DOHH2 (cell line): ENCODE data around the gene ACAN.

Source experiments
- EZH2phosphoT487 ChIP-seq: fragments of 200-600 bp; sonication (generic); IDR thresholded peaks from 2 replicates; pipeline ENCODE4 v1.6.1; 2017; ENCODE audit warnings: borderline replicate concordance, mild to moderate bottlenecking, antibody characterized with exemption, low read length, moderate library complexity, mixed read lengths
- TF ChIP-seq, protein P1 (sequence below): fragments of 200-600 bp; sonication (generic); IDR thresholded peaks from one replicate; pipeline ENCODE4 v1.5.1; 2014; ENCODE audit warnings: antibody characterized with exemption, mild to moderate bottlenecking, low read depth, low read length; ENCODE audit not compliant: poor library complexity, severe bottlenecking

DNA sequence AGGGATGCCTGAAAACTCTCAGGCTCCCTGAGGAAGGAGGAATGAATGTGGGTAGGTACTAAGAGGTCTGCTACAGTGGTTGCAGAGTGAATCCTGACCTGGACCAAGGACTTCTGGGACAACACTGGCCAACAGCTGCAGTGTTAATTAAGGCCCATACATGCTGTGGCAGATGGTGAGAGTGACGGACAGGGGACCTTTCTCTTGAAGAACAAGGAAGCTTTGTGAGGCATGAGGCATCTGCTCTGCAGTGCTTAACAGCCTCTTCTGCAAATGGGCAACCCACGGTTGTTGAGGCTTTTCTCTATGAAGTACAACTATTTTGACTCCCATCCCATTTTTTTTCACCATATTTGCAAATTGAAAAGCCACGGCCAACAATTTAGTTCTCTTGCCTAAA, 26.6 kb upstream of the ACAN start:
- TF ChIP-seq, protein P1, sequence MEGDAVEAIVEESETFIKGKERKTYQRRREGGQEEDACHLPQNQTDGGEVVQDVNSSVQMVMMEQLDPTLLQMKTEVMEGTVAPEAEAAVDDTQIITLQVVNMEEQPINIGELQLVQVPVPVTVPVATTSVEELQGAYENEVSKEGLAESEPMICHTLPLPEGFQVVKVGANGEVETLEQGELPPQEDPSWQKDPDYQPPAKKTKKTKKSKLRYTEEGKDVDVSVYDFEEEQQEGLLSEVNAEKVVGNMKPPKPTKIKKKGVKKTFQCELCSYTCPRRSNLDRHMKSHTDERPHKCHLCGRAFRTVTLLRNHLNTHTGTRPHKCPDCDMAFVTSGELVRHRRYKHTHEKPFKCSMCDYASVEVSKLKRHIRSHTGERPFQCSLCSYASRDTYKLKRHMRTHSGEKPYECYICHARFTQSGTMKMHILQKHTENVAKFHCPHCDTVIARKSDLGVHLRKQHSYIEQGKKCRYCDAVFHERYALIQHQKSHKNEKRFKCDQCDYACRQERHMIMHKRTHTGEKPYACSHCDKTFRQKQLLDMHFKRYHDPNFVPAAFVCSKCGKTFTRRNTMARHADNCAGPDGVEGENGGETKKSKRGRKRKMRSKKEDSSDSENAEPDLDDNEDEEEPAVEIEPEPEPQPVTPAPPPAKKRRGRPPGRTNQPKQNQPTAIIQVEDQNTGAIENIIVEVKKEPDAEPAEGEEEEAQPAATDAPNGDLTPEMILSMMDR: no peak
- no peak for TF ChIP-seq EZH2phosphoT487
